HepG2 (cell line): ENCODE results near the gene OTOP3. TPM values are rescaled to one million over a fixed set of nuclear protein-coding genes. Genes with fewer than 3 reads are reported as not detected.
A peak's percentile ranks its signal among the peaks of the same experiment; 100 is the strongest.

Experiments used
- ADNP ChIP-seq: sonication (generic); formaldehyde crosslinking; IDR thresholded peaks from 2 replicates; pipeline ENCODE4 v1.4.0; 2020; ENCODE audit warnings: missing genetic modification reagents
- CHCHD3 ChIP-seq: sonication (generic); formaldehyde crosslinking; IDR thresholded peaks from 2 replicates; pipeline ENCODE4 v1.8.0; 2022; ENCODE audit warnings: mild to moderate bottlenecking, missing genetic modification reagents, moderate library complexity
- KLF12 ChIP-seq: sonication (generic); formaldehyde crosslinking; IDR thresholded peaks from 2 replicates; pipeline ENCODE4 v1.4.0; 2020; ENCODE audit warnings: missing genetic modification reagents, borderline replicate concordance
- NFIB ChIP-seq: sonication (generic); formaldehyde crosslinking; IDR thresholded peaks from 2 replicates; pipeline ENCODE4 v1.9.0; 2021; ENCODE audit warnings: missing genetic modification reagents, mild to moderate bottlenecking, borderline replicate concordance
- NFKB2 ChIP-seq: sonication (generic); formaldehyde crosslinking; IDR thresholded peaks from 2 replicates; pipeline ENCODE4 v1.4.0; 2020; ENCODE audit warnings: missing genetic modification reagents, borderline replicate concordance
- SAFB2 ChIP-seq: sonication (generic); formaldehyde crosslinking; IDR thresholded peaks from 2 replicates; pipeline ENCODE4 v1.5.1; 2020; ENCODE audit warnings: missing genetic modification reagents, low read depth, mild to moderate bottlenecking, borderline replicate concordance
- SALL1 ChIP-seq: sonication (generic); formaldehyde crosslinking; IDR thresholded peaks from 2 replicates; pipeline ENCODE4 v1.8.0; 2022; ENCODE audit warnings: mild to moderate bottlenecking, missing genetic modification reagents
- SCMH1 ChIP-seq: sonication (generic); formaldehyde crosslinking; IDR thresholded peaks from 2 replicates; pipeline ENCODE4 v1.9.0; 2021; ENCODE audit warnings: missing genetic modification reagents, mild to moderate bottlenecking, borderline replicate concordance
- SP1 ChIP-seq, 2 experiments: fragments of 450-650 bp in 1 of 2; sonication (generic) in 1 of 2; formaldehyde crosslinking in 1 of 2; IDR thresholded peaks; 2 replicates each; pipeline versions ENCODE4 v1.4.0 to v1.6.1; 2016 to 2020; ENCODE audit warnings: missing genetic modification reagents in 1 of 2
- TRIM24 ChIP-seq: sonication (generic); formaldehyde crosslinking; IDR thresholded peaks from 2 replicates; pipeline ENCODE4 v1.8.0; 2022; ENCODE audit warnings: mild to moderate bottlenecking, missing genetic modification reagents
- ZNF33B ChIP-seq: sonication (generic); formaldehyde crosslinking; IDR thresholded peaks from 2 replicates; pipeline ENCODE4 v1.5.1; 2020; ENCODE audit warnings: mild to moderate bottlenecking, missing genetic modification reagents
- ZNF441 ChIP-seq: sonication (generic); formaldehyde crosslinking; IDR thresholded peaks from 2 replicates; pipeline ENCODE4 v1.7.0; 2021; ENCODE audit warnings: missing genetic modification reagents, borderline replicate concordance
- ZNF484 ChIP-seq: sonication (generic); formaldehyde crosslinking; IDR thresholded peaks from 2 replicates; pipeline ENCODE4 v1.5.1; 2020; ENCODE audit warnings: mild to moderate bottlenecking, low read depth, missing genetic modification reagents, borderline replicate concordance
- ZNF563 ChIP-seq: sonication (generic); formaldehyde crosslinking; IDR thresholded peaks from 2 replicates; pipeline ENCODE4 v1.8.0; 2022; ENCODE audit warnings: mild to moderate bottlenecking, moderate library complexity, missing genetic modification reagents
- ZNF619 ChIP-seq: sonication (generic); formaldehyde crosslinking; IDR thresholded peaks from 2 replicates; pipeline ENCODE4 v1.4.0; 2020; ENCODE audit warnings: mild to moderate bottlenecking, missing genetic modification reagents
- ZSCAN20 ChIP-seq: sonication (generic); formaldehyde crosslinking; IDR thresholded peaks from 2 replicates; pipeline ENCODE4 v1.4.0; 2020; ENCODE audit warnings: missing genetic modification reagents, mild to moderate bottlenecking, borderline replicate concordance
- polyA plus RNA-seq, 8 experiments: library from polyadenylated mRNA; depleted of rRNA in 3 of 8; stranded (reverse) in 7 of 8; unstranded in 1 of 8; fragments of >200 nt; fragmentation: Illumina TruSeq in 4 of 8; extraction: Trizol in 4 of 8; gene quantifications; 2 replicates each; pipeline versions ENCODE4 v1.2.1 to v1.2.3, GENCODE V29; 2011 to 2016; ENCODE audit warnings: low read depth in 4 of 8, missing spikeins in 1 of 8, mixed read lengths in 1 of 8; ENCODE audit not compliant: insufficient read depth in 1 of 8
- total RNA-seq, 5 experiments: library from RNA; depleted of rRNA; stranded (reverse); fragments of >200 nt; fragmentation: Illumina TruSeq; extraction: Trizol; gene quantifications; 2 replicates each; pipeline ENCODE4 v1.2.3, GENCODE V29; 2016; ENCODE audit warnings: low read depth in 1 of 5
- TF ChIP-seq, protein P1 (sequence below): sonication (generic); formaldehyde crosslinking; IDR thresholded peaks from 2 replicates; pipeline ENCODE4 v1.4.0; 2020; ENCODE audit warnings: missing genetic modification reagents, borderline replicate concordance
- TF ChIP-seq, protein P2 (sequence below): sonication (generic); formaldehyde crosslinking; IDR thresholded peaks from 2 replicates; pipeline ENCODE4 v1.8.0; 2023; ENCODE audit warnings: mild to moderate bottlenecking, missing genetic modification reagents
- TF ChIP-seq, protein P3 (sequence below): IDR thresholded peaks from 2 replicates; pipeline ENCODE4 v1.6.1; 2016; ENCODE audit warnings: missing genetic modification reagents, missing compliant biosample characterization
- TF ChIP-seq, protein P4 (sequence below): sonication (generic); formaldehyde crosslinking; IDR thresholded peaks from 2 replicates; pipeline ENCODE4 v1.8.0; 2022; ENCODE audit warnings: missing genetic modification reagents, mild to moderate bottlenecking, inconsistent platforms, borderline replicate concordance
- TF ChIP-seq, protein P5 (sequence below): IDR thresholded peaks from 2 replicates; pipeline ENCODE4 v1.6.1; 2018; ENCODE audit warnings: missing genetic modification reagents, mild to moderate bottlenecking, missing compliant biosample characterization

Gene OTOP3
- total and polyA plus RNA-seq, 2 of the 13 experiments (the other 11 are each of a cell fraction or from before 2014, with no cell fraction given): not detected

DNA sequence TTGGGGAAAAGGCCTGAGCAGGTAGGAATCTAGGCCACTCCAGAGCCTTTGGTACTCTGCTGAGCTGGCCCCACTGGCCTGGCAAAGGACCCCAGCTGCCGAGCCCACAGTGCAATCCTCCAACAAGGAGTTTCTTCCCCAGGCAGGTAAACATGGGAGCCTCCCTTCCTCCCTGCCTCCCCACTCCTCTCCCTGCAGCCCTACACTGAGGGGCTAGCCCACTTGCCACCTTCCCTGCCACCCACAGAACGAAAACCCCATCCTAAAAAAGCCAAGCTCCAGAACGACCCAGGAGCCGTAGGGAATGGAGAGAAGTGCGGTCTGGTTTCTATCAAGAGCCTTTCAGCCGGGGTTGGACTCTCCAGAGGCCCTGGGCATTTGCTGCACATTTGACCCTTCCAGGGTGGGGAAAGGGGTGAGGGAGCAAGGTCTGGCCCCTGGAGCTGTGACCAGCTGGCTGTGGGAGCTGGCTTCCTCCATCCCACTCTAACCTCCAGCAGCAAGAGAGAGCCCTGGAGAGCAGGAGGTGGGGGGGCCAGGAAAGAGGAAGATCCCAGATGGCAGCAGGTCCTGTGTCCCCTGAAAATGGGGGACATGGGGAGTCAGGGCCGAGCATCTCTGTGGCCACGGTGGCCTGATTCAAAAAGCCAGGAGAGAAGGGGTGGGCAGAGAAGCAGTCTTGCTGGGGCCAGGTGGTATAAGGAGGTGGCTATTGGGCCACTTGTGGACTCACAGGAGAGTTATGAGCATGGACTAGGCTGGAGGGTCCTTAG, 35.6 kb downstream of the OTOP3 start (continued):
- TF ChIP-seq NFIB (CRISPR knock-in tag): 0 out of 2 replicates have a peak, but pooled peaks have one; percentile 28
- TF ChIP-seq, protein P1, sequence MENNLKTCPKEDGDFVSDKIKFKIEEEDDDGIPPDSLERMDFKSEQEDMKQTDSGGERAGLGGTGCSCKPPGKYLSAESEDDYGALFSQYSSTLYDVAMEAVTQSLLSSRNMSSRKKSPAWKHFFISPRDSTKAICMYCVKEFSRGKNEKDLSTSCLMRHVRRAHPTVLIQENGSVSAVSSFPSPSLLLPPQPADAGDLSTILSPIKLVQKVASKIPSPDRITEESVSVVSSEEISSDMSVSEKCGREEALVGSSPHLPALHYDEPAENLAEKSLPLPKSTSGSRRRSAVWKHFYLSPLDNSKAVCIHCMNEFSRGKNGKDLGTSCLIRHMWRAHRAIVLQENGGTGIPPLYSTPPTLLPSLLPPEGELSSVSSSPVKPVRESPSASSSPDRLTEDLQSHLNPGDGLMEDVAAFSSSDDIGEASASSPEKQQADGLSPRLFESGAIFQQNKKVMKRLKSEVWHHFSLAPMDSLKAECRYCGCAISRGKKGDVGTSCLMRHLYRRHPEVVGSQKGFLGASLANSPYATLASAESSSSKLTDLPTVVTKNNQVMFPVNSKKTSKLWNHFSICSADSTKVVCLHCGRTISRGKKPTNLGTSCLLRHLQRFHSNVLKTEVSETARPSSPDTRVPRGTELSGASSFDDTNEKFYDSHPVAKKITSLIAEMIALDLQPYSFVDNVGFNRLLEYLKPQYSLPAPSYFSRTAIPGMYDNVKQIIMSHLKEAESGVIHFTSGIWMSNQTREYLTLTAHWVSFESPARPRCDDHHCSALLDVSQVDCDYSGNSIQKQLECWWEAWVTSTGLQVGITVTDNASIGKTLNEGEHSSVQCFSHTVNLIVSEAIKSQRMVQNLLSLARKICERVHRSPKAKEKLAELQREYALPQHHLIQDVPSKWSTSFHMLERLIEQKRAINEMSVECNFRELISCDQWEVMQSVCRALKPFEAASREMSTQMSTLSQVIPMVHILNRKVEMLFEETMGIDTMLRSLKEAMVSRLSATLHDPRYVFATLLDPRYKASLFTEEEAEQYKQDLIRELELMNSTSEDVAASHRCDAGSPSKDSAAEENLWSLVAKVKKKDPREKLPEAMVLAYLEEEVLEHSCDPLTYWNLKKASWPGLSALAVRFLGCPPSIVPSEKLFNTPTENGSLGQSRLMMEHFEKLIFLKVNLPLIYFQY (CRISPR knock-in tag): no peak
- TF ChIP-seq ZNF619 (CRISPR knock-in tag): 0 out of 2 replicates have a peak, but pooled peaks have one; percentile 42
- TF ChIP-seq ZNF33B (CRISPR knock-in tag): no peak
- TF ChIP-seq, protein P2, sequence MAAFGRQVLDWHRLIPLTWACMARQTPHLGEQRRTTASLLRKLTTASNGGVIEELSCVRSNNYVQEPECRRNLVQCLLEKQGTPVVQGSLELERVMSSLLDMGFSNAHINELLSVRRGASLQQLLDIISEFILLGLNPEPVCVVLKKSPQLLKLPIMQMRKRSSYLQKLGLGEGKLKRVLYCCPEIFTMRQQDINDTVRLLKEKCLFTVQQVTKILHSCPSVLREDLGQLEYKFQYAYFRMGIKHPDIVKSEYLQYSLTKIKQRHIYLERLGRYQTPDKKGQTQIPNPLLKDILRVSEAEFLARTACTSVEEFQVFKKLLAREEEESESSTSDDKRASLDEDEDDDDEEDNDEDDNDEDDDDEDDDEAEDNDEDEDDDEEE (CRISPR knock-in tag): peak; percentile 67; the same call in 1 of the 2 replicates
- 0 out of 2 replicates have a peak, but pooled peaks have one; percentile 58 for TF ChIP-seq ZNF563
- TF ChIP-seq SP1 (IDR thresholded peaks at IDR 0.05): no peak
- no peak for TF ChIP-seq SP1 (CRISPR knock-in tag; IDR thresholded peaks at IDR 0.05)
- TF ChIP-seq SAFB2: no peak
- TF ChIP-seq KLF12 (CRISPR knock-in tag): no peak
- TF ChIP-seq CHCHD3 (CRISPR knock-in tag): 0 out of 2 replicates have a peak, but pooled peaks have one; percentile 24
- no peak for TF ChIP-seq SALL1 (CRISPR knock-in tag)
- TF ChIP-seq TRIM24: no peak; the same call in 1 of the 2 replicates
- no peak for TF ChIP-seq ZNF484
- TF ChIP-seq, protein P3, sequence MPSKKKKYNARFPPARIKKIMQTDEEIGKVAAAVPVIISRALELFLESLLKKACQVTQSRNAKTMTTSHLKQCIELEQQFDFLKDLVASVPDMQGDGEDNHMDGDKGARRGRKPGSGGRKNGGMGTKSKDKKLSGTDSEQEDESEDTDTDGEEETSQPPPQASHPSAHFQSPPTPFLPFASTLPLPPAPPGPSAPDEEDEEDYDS (CRISPR knock-in tag): no peak
- no peak for TF ChIP-seq NFKB2 (CRISPR knock-in tag)
- TF ChIP-seq, protein P4, sequence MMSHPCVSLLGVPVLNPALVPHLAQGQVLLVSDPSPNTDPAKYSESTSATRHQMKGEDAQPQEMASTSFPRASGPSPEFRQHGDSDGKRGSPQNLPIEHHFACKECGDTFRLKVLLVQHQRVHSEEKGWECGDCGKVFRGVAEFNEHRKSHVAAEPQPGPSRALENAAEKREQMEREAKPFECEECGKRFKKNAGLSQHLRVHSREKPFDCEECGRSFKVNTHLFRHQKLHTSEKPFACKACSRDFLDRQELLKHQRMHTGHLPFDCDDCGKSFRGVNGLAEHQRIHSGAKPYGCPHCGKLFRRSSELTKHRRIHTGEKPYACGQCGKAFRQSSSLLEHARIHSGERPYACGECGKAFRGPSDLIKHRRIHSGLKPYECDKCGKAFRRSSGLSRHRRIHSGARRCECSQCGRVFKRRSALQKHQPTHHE (CRISPR knock-in tag): no peak
- TF ChIP-seq, protein P5, sequence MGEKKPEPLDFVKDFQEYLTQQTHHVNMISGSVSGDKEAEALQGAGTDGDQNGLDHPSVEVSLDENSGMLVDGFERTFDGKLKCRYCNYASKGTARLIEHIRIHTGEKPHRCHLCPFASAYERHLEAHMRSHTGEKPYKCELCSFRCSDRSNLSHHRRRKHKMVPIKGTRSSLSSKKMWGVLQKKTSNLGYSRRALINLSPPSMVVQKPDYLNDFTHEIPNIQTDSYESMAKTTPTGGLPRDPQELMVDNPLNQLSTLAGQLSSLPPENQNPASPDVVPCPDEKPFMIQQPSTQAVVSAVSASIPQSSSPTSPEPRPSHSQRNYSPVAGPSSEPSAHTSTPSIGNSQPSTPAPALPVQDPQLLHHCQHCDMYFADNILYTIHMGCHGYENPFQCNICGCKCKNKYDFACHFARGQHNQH (CRISPR knock-in tag): peak; percentile 8; the same call in 1 of the 2 replicates
- TF ChIP-seq ZNF441 (CRISPR knock-in tag): no peak
- no peak for TF ChIP-seq SCMH1 (CRISPR knock-in tag)
- no peak for TF ChIP-seq ADNP (CRISPR knock-in tag)
- no peak for TF ChIP-seq ZSCAN20
